CD4-positive, alpha-beta T cell treated with Interleukin-2 at 100 ng/mL for 4 hours (primary cell): ENCODE results near the gene STAT4.

Experiments used
- DNase-seq: peaks from one replicate; pipeline ENCODE4 v3.0.0-alpha.2; 2020; ENCODE audit warnings: low spot score

Gene STAT4

GRCh38 chr2:191041418-191042161 is 109.2 kb downstream of the STAT4 start:
- no peak for DNase-seq

- DNase-seq: no peak
Measured at GRCh38 chr2:191039616-191040015, 111.2 kb downstream of the STAT4 start.

- no peak for DNase-seq
Measured at GRCh38 chr2:191038741-191039140, 112.1 kb downstream of the STAT4 start.

- peak; percentile 88 for DNase-seq
Measured at GRCh38 chr2:191038241-191038725, 112.5 kb downstream of the STAT4 start.

GRCh38 chr2:191037351-191037750 is 113.4 kb downstream of the STAT4 start:
- no peak for DNase-seq

- DNase-seq: no peak
Measured at GRCh38 chr2:191036363-191036762, 114.4 kb downstream of the STAT4 start.

GRCh38 chr2:191032588-191033429 is 118.0 kb downstream of the STAT4 start:
- no peak for DNase-seq

GRCh38 chr2:191031256-191031655 is 119.5 kb downstream of the STAT4 start:
- no peak for DNase-seq

- DNase-seq: peak; percentile 68
Measured at GRCh38 chr2:191030521-191031154, 120.2 kb downstream of the STAT4 start.

GRCh38 chr2:191029280-191029950 is 121.4 kb downstream of the STAT4 start:
- peak; percentile 74 for DNase-seq

- no peak for DNase-seq
Measured at GRCh38 chr2:191026377-191026776, 124.4 kb downstream of the STAT4 start.

- DNase-seq: no peak
Measured at GRCh38 chr2:191025135-191025534, 125.7 kb downstream of the STAT4 start.

- peak; percentile 50 for DNase-seq
Measured at GRCh38 chr2:191023235-191023679, 127.5 kb downstream of the STAT4 start.

GRCh38 chr2:191020742-191021381 is 129.9 kb downstream of the STAT4 start:
- peak; percentile 44 for DNase-seq

- peak; percentile 96 for DNase-seq
Measured at GRCh38 chr2:191020221-191020741, 130.5 kb downstream of the STAT4 start.

GRCh38 chr2:191019376-191019775 is 131.4 kb downstream of the STAT4 start:
- no peak for DNase-seq

GRCh38 chr2:191018643-191019119 is 132.1 kb downstream of the STAT4 start:
- DNase-seq: peak; percentile 45

GRCh38 chr2:191018048-191018447 is 132.7 kb downstream of the STAT4 start:
- no peak for DNase-seq

- DNase-seq: no peak
Measured at GRCh38 chr2:191015831-191016230, 135.0 kb downstream of the STAT4 start.

- DNase-seq: peak; percentile 41
Measured at GRCh38 chr2:191015239-191015638, 135.6 kb downstream of the STAT4 start.

GRCh38 chr2:191014653-191015020 is 136.2 kb downstream of the STAT4 start:
- peak; percentile 31 for DNase-seq
